ENCODE measurements around the gene EXOC2.

DNA sequence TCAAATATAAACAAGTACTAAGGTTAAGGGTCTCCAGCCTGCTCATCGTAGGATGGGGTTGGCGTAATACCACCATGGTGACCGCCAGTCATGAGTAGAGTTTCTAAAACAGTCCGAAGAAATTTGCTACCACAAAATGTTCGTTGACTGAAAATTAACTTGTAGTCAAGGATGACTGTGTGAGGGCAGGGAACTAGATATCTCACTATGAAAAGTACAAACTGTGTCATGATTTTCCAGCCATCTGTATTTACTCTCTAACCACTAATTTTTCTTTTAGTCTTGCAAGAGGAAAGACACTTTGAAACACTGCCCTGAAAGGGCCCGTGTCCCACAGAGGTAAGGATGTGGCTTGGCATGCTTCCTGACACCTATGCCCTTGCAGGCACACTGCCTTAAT lies 201.7 kb downstream of the EXOC2 start:
- TF ChIP-seq, protein P1, sequence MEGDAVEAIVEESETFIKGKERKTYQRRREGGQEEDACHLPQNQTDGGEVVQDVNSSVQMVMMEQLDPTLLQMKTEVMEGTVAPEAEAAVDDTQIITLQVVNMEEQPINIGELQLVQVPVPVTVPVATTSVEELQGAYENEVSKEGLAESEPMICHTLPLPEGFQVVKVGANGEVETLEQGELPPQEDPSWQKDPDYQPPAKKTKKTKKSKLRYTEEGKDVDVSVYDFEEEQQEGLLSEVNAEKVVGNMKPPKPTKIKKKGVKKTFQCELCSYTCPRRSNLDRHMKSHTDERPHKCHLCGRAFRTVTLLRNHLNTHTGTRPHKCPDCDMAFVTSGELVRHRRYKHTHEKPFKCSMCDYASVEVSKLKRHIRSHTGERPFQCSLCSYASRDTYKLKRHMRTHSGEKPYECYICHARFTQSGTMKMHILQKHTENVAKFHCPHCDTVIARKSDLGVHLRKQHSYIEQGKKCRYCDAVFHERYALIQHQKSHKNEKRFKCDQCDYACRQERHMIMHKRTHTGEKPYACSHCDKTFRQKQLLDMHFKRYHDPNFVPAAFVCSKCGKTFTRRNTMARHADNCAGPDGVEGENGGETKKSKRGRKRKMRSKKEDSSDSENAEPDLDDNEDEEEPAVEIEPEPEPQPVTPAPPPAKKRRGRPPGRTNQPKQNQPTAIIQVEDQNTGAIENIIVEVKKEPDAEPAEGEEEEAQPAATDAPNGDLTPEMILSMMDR (IDR thresholded peaks at IDR 0.05), result no peak
- TF ChIP-seq POLR2A (IDR thresholded peaks at IDR 0.05), result no peak

Measured in lower leg skin (tissue), 3 donors.